ENCODE results near the gene STXBP1. TPM values are rescaled to one million over a fixed set of nuclear protein-coding genes. Genes with fewer than 3 reads are reported as not detected.
A peak's percentile ranks its signal among the peaks of the same experiment; 100 is the strongest.

STXBP1 gene
- total and polyA plus RNA-seq, 2 experiments from 2014 or later = 48.6 to 50.4 TPM

- H4K20me1 ChIP-seq (replicated peaks; ENCODE audit: insufficient read depth) = no peaks in the 10 kb centered on the region
- no peak overlapping the region for H3K27ac Mint-ChIP-seq
- H3K4me1 Mint-ChIP-seq = peaks cover 27% of the 10 kb centered on the region
- H3K79me2 ChIP-seq (replicated peaks; ENCODE audit: insufficient read depth) = no peaks in the 10 kb centered on the region
- peak overlapping the region; percentile 66 for H3K4me3 ChIP-seq
- peaks cover 10% of the 10 kb centered on the region for H3K4me1 ChIP-seq (ENCODE audit: insufficient read depth)
- peaks cover 17% of the 10 kb centered on the region for H3K27me3 Mint-ChIP-seq (ENCODE audit: insufficient read depth, low read depth, poor library complexity)
- no peak overlapping the region for H2AFZ ChIP-seq
- no peaks in the 10 kb centered on the region for H3K9me3 Mint-ChIP-seq
- peak overlapping the region; percentile 77 for H3K4me3 Mint-ChIP-seq
- peak overlapping the region; percentile 76 for H3K4me2 ChIP-seq
- no peaks in the 10 kb centered on the region for H3K9me2 ChIP-seq (ENCODE audit: insufficient read depth)
- no peak for TF ChIP-seq CREB1 (CRISPR knock-in tag; IDR thresholded peaks at IDR 0.05; ENCODE audit: low read depth)
- TF ChIP-seq STAT1 (IDR thresholded peaks at IDR 0.05; ENCODE audit: unreplicated experiment) = no peak
- no peak for TF ChIP-seq ZNF331 (CRISPR knock-in tag; IDR thresholded peaks at IDR 0.05; ENCODE audit: low read depth)
- TF ChIP-seq ZNF462 (CRISPR knock-in tag; IDR thresholded peaks at IDR 0.05) = no peak
- TF ChIP-seq NANOG (IDR thresholded peaks at IDR 0.05; ENCODE audit: borderline replicate concordance) = no peak
- TF ChIP-seq JUNB (IDR thresholded peaks at IDR 0.05; ENCODE audit: unreplicated experiment) = no peak
- no peak for TF ChIP-seq ZNF114 (CRISPR knock-in tag; IDR thresholded peaks at IDR 0.05)
- no peaks in the 10 kb centered on the region for H3K36me3 Mint-ChIP-seq (ENCODE audit: low read depth)
- 0 out of 2 replicates have a peak, but pooled peaks cover 7% of the 10 kb centered on the region for H3F3A ChIP-seq (replicated peaks; ENCODE audit: low read depth)
- DNase-seq (ENCODE audit: low spot score) = no peak
- no peak for ATAC-seq
- no peak overlapping the region for H3K27ac ChIP-seq (ENCODE audit: low read depth)
- no peaks in the 10 kb centered on the region for H3K36me3 ChIP-seq (ENCODE audit: insufficient read depth)
- H3K27me3 ChIP-seq (ENCODE audit: insufficient read depth) = no peaks in the 10 kb centered on the region
These were observed 102.1 kb downstream of the STXBP1 start for GRCh38 chr9:127714020-127714750.

Measured in GM23338 (cell line).